C1 segment of cervical spinal cord (tissue), 14 donors: ENCODE data around the gene GUCY1A2.

Experiments used
- DNase-seq, 14 donors: peaks; one replicate each; lab custom pipeline; 2025; lab: John Stamatoyannopoulos, UW

Gene GUCY1A2

DNA sequence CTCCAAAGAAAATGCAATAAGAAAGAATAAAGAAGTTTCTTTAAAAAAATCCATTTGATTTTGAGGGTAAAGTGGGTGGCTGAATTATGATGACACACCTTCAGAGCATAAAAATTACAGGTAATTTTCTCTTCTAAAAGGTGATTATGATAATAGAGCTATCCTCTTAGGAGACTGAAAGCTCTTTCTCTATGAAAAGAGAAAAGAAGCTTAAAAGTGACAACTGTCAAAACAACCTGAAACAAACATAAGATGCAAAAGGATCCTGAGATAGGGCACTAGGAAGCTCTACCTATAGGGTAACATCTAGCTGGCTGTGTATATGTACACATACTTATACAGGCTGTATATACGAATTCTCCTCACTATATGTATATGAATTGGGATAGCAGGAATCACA lies 270.2 kb downstream of the GUCY1A2 start:
- no peak for DNase-seq

DNA sequence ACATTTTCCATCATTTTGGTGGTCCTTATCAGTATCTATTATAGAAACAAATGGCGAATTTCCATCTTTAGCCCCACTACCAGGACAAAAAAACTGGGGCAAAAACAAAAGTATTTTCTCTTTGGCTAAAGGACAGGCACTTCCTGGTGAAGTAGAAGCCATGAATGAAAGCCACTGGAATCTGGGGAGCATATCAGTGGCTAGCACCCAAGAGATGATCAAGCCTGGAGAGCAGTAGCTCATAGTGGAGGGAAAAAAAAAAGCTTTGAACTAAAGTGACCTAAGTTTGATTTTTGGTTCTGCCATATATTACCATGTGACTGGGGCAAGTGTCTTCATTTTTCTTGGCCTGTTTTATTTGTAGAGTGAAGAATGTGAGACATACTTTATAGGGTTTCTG lies 272.3 kb downstream of the GUCY1A2 start:
- no peak for DNase-seq

DNA sequence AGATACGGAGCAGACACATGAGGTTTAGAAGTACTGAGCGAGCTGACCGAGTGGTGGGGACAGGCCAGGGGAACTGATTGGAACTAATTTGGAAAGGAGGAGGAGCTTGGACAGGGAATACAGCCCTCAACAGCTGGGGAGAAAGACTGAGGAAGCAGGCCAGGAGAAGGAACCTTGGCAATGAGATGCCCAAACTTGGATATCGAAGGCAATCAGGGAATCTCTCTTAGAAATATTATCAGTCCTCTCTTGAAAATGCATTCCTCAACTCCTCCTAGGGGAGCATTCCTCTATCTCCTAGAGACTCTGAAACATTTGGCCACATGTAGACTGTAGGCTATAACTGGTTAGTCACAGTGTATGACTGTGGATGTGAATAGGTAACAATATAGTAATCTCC lies 284.6 kb downstream of the GUCY1A2 start:
- DNase-seq = no peak

DNA sequence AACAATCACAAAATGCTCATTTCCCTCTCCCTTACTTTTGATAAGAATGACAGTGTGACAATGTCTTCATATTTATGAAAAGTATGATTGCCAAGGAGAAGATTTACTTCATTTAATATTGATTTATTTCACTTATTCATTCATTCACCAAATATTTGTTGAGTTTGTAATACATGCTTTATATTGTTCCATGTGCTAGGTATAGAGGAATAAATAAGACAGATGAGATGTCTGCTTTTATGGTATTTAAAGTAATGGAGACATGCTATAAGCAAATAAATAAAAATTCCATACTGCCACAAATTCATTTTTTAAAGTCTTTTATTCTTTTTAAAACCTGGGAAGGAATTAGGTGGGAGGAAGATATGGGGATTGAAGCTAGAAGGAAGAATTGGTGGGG lies 289.4 kb downstream of the GUCY1A2 start:
- no peak for DNase-seq

DNA sequence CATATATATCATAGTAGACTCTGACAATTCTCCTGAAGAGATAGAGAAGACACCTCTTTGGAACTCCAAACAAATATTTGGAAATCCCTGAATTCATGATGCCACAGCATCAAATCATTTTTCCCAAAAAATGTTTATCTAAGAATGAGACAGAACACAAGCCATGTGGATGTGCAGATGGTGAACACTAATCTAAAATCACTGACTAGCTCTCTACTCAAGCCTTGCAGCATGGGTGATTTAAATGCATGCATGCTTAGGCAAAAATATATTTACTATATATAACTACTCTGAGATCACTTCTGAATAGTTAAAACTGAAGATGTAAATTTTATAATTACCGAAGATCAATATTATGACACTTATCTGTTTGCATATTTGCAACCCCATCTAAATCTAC lies 289.9 kb downstream of the GUCY1A2 start:
- no peak for DNase-seq

DNA sequence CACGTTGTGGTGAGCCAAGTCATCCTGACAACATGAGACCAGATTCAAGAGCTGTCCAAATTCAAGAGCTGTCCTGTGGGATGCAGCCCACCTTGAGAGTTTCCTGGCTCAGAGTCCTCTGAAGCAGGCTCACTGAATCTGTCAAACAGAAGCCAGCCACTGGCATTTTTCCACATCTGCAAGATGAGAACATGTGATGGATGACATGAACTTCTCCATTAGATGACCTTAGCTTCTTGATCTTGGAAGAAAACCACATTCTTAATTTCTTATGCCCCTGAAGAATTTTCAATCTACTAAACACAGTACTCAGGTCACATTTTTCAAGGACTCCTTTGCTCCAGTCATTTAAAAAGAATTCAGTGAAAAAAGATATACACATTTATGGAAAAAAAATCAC lies 291.0 kb downstream of the GUCY1A2 start:
- DNase-seq = no peak

DNA sequence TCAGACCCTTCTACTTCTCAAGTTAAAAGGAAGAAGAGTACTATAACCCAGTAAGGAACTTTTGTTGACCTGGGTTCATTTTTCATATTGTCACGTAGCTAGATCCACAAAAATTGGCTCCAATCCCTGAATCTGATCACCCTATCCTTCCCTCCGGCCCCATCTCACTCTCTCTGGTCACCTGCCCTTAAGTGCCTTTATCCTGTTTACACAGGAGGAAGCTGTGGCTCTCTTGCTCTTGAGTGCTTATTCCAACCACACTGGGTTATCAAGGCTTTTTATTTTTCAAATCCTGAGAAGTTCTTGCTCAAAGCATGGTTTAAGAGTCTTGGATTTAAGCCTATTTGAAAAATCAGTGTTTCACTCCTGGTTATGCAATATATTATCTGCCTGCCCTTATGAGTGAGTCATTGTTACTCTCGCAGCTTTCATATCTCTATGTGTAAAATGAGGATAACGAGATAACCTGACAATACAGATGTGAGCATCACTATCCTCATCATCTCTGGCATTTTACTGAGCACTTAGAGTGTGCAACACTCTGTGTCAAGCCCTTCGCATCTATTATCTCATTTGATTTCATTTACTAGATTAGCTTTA lies 293.9 kb downstream of the GUCY1A2 start:
- no peak for DNase-seq

DNA sequence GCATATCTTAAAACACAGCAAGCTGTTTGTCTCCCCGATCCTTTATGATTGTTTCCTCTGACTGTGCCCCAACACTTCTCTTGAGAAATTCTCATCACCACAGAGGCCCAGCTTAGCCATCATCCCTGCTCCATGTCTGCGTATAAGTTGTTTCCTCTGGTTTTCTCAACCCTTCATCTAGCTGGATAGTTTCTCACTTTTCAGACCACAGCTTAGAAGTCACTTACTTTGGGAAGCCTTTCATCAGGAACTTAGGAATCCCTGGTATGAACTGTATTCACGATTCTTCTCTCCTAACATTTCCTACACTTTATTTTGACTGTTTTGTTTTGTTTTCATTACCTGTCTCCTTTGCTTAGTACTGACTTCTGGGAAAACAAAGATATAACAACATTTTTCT lies 295.2 kb downstream of the GUCY1A2 start:
- DNase-seq = no peak

DNA sequence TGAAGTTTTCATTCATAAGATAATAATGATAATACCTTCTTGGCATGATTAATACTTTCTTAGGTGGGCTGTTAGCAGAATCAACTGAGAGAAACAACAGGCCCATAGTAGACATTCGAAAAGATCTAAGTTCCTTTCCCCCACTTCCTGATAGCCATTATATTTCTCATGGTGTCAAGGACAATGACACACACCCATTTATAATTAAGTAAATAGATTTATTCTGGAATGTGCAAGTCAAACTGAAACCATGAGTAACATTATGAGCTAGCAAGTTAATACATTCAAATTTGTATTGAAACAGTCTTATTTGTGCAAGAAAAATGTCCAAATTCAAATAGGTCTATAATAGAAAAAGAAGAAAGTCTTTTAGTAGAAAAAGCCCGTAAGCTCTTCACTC lies 301.1 kb downstream of the GUCY1A2 start:
- DNase-seq = no peak

DNA sequence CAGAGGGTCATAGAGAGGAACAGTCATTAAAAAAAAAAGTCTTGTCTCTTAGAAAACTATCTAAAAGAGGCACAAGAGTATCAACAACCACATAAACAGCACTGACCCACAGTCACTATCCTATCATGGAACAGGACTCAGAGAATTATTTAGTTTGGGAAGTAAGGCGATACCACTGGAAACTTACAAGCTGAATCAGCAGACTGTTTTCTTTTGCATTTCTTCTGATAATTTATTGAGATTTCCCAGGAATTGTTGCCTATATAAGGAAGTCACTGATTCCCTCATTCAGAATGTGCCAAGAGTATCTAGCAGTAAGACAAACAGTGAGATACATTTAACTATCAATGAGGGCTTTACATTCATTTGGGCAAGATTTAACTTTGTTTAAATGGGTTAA lies 304.1 kb downstream of the GUCY1A2 start:
- DNase-seq = no peak

DNA sequence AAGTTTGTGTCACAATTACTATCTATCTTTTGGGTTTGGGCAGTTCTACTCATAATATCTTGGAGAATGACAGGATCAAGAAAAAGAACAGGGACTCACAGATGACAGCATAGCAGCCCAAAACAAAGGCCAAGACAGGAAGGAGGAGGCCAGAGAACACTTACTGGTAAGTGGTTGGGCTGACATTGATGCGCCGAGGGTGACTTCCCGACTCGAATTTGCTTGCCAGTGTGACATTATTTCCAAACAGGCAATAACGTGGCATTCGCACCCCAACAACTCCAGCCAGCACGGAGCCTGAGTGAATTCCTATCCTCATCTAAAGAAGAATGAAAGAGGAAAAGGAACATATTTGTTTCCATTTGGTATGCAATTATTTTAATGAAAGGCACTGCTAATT lies 309.9 kb downstream of the GUCY1A2 start:
- DNase-seq = no peak

DNA sequence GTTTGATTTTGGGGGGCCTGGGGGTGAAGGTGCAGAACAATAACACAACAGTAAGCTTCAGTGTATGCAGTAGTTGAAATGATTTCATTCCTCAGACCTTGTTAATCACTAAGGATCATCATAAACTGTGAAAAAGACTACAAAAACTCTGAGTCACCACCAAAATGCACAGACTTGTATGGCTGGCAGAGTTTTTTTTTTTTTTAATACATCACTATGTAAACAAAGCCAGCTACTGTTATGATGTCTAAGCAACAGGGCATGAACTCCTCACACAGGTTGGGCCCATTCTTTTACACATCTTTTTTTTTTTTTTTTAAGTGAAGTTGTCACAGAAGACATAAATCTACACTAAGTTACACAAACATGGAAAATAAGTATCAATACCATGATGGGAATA lies 311.9 kb downstream of the GUCY1A2 start:
- DNase-seq = no peak

DNA sequence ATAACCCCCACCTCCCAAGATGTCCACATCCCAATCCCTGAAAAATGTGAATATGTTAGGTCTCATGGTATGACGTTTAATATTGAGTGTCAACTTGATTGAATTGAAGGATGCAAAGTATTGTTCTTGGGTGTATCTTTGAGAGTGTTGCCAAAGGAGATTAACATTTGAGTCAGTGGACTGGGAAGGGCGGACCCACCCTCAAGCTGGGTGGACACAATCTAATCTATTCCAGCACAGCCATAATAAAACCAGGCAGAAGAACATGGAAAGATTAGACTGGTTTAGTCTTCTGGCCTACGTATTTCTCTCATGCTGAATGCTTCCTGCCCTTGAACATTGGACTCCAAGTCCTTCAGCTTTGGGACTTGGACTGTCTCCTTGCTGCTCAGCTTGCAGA lies 315.5 kb downstream of the GUCY1A2 start:
- DNase-seq = no peak

DNA sequence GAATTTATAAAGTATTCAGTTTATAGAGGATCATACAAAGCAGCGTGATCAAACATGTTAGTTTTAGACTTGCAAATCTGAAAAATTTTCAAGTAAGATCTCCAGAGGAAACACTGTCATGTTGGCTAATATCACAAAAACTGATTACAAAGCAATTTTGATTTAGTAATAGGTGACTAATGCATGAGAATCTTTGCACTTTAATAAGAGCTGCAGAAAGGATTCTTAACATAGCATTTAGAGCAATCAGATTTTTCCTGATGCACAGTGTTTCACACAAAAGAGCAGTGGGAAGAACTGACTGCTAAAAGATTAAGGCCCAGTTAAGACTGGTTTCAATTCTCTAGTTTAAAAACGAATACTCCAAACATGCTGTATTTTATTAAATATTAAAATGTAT lies 321.2 kb downstream of the GUCY1A2 start:
- no peak for DNase-seq

DNA sequence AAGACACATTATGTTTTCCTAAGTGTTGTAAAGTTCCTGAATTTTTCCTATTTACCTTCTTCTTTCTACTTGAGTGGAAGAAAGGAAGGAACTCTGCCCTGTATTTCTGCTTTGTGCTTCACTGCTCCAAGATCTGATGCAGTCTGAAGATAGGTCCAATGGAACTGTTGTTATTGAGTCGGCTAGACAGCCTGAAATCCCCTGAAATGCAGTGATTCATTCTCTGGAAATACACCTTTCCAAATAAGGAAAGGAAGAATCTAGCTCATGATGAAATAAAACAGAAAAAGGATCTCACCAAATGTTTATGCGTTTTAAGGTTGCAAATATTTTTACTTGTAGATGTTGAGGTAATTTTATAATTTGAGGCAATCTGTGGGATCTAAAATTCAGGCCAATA lies 322.8 kb downstream of the GUCY1A2 start:
- DNase-seq = no peak

DNA sequence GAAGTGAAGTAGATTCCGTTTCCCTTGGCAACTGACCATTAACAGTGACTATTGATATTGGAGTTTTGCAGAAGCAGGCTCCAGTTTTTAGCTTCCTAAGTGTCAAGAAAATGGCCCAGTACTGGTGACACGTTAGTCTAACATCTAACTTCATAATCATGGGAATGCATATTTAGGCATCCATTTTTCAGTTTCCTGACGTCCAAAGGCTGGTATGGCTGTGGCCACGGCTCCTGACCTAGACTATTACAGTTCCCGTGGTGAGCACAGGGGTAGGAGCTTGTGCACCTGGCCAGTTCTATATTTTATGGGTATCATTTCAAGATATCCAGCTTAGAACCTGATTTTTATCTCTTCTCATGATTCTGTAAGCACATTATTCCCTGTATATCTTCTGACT lies 323.8 kb downstream of the GUCY1A2 start:
- DNase-seq = no peak

DNA sequence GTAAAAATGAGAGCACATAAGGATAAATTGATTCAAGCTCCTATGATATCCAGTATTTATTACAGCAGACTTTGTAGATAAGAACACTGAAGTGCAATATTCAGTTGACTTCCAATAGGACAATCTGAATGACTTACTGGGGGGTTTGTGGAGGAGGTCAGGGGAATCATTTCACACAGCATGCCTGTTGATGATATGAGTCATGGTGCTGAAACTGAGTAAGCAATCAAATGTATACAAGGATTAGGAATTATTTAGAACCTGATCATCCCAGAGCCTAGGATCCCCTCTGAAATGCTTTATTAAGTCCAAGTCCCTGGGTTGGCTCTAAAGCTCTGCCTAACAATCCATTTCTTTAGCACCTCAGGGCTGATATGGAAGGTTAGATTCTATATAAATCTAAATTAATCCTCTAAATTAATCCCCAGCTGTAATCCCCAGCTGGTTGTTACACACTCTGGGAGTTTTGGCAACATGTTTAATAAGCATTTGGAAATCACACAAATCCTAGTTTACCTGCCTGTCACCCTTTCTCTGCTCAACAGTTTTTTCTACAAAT lies 326.4 kb downstream of the GUCY1A2 start:
- no peak for DNase-seq

DNA sequence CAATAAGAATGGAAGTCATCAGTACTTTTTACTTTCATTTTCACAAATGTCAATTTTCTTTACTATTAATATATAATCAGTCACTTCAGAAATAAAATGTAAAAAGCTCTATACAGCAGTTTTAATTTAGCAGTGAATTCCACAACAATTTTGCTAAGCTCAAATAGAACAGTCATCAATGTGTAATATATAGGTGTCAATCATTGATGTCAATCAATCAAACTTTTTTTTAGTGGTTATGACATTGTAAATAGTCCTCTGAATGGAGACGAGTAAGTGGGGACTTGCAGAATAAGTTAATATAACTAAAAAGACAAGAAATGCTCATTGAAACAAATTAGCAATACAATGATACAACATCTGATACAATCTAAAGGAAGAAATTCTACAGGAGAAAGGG lies 327.4 kb downstream of the GUCY1A2 start:
- DNase-seq = no peak

DNA sequence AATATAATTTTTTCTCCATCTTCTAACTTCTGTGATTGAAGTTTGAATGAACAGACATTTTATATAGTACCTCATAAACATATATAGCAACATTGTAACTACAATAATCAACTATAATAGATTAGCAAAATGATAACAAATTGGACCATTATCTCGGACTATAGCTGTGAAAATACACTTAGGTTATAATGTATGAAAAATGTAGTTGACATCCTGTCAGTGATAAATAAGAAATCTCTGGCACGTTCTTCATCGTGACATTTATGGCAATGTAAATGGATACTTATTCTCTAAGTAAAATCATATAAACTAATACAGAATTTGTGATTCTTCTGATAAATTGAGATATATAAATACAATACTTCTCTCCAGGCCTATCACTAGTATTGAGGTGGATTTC lies 333.3 kb downstream of the GUCY1A2 start:
- DNase-seq = no peak

DNA sequence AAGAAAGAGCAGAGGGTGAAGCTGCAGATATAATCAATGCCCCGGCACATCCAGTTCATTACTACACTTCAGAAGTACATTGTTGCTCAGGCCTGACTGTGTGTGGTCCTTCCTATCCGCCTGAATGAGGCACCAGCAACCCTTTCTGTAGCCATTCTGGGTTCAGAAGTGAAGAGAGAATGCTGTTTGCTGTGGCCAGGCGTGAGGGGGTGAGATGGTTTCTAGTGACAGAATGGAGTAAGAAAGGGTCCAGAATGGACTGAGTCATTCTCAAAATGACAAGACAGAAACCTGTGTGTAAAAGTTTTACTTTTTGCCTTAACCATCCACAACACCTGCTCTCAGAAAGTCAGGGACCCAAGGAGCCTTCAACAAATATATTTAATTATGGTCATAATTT lies 334.8 kb downstream of the GUCY1A2 start:
- DNase-seq = no peak

DNA sequence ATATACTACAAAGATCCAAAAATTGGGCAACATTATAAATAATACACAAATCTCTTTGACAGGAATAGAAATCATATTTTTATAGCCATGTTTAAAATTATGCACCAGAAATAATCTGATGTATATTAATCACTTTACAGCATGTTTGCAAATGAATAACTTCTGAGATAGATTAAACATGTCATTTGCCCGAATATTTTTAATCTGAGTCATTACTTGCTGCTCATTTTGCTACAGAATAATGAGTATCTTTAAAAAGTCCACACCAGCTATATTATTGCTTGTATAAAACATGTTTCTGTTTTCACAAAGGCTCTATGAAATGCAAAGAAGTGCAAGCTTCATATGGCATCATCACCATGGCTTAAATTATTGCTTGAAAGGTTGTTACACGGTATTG lies 336.8 kb downstream of the GUCY1A2 start:
- no peak for DNase-seq

DNA sequence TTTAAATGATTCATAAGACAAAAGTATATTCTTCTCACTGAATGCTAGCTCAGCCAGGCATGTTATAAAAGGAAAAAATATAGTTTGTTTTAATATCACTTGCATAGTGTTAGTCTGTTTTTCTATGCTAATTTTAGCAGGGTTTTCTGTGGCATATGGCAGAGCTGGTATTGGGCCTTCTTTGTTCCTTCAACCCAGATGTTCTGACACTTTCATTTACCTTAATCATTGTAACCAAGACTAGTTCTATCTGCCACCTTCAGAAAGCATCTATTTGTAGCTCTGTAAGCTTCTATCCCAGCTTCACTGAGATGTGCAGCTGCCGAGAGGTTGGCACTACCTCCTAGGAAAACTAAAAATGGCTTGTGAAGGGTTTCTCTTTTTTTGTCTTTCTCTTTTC lies 338.7 kb downstream of the GUCY1A2 start:
- DNase-seq = no peak

DNA sequence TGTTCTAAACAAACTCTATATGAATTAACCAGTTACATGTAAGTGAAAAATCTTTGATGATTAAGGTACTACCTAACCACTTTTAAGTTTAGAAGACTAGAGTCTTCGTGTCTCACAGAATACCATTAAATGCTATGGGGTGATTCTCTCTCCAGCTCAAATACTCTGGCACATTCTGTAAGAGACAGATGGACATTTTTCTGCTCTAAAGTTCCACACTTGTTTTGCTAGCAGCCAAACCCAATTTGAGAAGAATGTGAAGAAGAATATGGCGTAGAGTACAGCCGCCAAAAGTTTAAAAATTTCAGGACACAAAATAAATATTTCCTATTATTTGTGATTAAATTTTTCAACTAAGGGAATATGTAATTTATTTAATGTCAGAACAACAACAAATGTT lies 339.1 kb downstream of the GUCY1A2 start:
- DNase-seq = no peak

DNA sequence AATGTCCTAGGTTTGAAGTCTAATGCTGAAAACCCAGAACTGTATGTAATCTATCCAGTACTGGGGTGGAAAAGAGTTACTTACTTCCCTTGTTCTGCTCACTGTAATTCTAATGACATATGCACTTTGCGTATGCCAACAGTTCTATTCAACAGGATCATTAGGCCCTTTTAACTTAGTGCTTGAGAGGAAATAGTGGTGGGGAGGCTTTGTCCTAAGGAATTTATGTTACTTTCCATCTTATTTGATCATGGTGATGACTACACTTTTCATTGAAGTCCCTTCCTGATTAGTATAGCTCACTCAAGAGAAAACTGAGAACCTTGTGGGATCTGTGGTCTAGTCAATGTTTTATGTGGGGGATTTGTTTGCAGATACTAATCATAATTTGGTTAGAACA lies 348.2 kb downstream of the GUCY1A2 start:
- DNase-seq = no peak
